PC-9 (cell line): ENCODE data around the gene KCNS1. TPM values are rescaled to one million over a fixed set of nuclear protein-coding genes. Genes with fewer than 3 reads are reported as not detected.

ENCODE experiments used
- BruUV-seq: library from RNA; stranded (reverse); fragments of 400-500 nt; replicated peaks from 2 replicates; lab custom pipeline; 2021; lab: Mats Ljungman, UMichigan
- CTCF ChIA-PET: fragments of 300-600 bp; sonication (Branson Sonifier 250); formaldehyde crosslinking; loops from one replicate; lab custom pipeline; 2022; ENCODE audit warnings: antibody characterized with exemption; lab: Charles Lee
- POLR2A ChIA-PET: fragments of 300-600 bp; sonication (Branson Sonifier 250); formaldehyde crosslinking; loops from one replicate; lab custom pipeline; 2022; ENCODE audit warnings: antibody characterized with exemption; ENCODE audit not compliant: unreplicated experiment; lab: Charles Lee
- DNase-seq, 2 experiments: peaks; one replicate each; pipeline versions ENCODE4 v3.0.0 to v3.0.0-alpha.2; 2015 to 2022; ENCODE audit warnings: mixed read lengths in 1 of 2
- H2AFZ ChIP-seq: fragments of 200-600 bp; sonication (generic); 2 replicates; pipeline ENCODE4 v1.8.1; 2017; ENCODE audit warnings: antibody characterized with exemption
- H3F3A ChIP-seq: fragments of 200-600 bp; sonication (generic); 2 replicates; pipeline ENCODE4 v1.8.1; 2017; ENCODE audit warnings: antibody characterized with exemption, mild to moderate bottlenecking, low read depth; ENCODE audit not compliant: insufficient read depth
- H3K27ac ChIP-seq: fragments of 200-600 bp; sonication (generic); 2 replicates; pipeline ENCODE4 v1.6.1; 2016; ENCODE audit warnings: mixed run types
- H3K27me3 ChIP-seq: fragments of 200-600 bp; sonication (generic); 2 replicates; pipeline ENCODE4 v1.6.1; 2016; ENCODE audit warnings: low read depth, mixed run types; ENCODE audit not compliant: insufficient read depth
- H3K36me3 ChIP-seq: fragments of 200-600 bp; sonication (generic); 2 replicates; pipeline ENCODE4 v1.6.1; 2016; ENCODE audit warnings: low read depth, mixed run types
- H3K4me1 ChIP-seq: fragments of 200-600 bp; sonication (generic); replicated peaks from 2 replicates; pipeline ENCODE4 v1.6.1; 2016; ENCODE audit warnings: mixed run types; ENCODE audit not compliant: insufficient read depth
- H3K4me2 ChIP-seq: fragments of 200-600 bp; sonication (generic); 2 replicates; pipeline ENCODE4 v1.6.1; 2017; ENCODE audit warnings: mixed run types
- H3K4me3 ChIP-seq: fragments of 200-600 bp; sonication (generic); 2 replicates; pipeline ENCODE4 v1.6.1; 2016; ENCODE audit warnings: mixed run types
- H3K79me2 ChIP-seq: fragments of 200-600 bp; sonication (generic); 2 replicates; pipeline ENCODE4 v1.6.1; 2017; ENCODE audit warnings: low read depth, mixed run types
- H3K9me2 ChIP-seq: fragments of 200-600 bp; sonication (generic); 2 replicates; pipeline ENCODE4 v1.8.1; 2017; ENCODE audit warnings: mild to moderate bottlenecking; ENCODE audit not compliant: insufficient read depth
- H3K9me3 ChIP-seq: fragments of 200-600 bp; sonication (generic); 2 replicates; pipeline ENCODE4 v1.8.1; 2016; ENCODE audit warnings: low read depth; ENCODE audit not compliant: insufficient read depth
- H4K20me1 ChIP-seq: fragments of 200-600 bp; sonication (generic); 2 replicates; pipeline ENCODE4 v1.8.1; 2017; ENCODE audit not compliant: insufficient read depth
- CTCF ChIP-seq: fragments of 200-600 bp; sonication (generic); conservative IDR thresholded peaks from 2 replicates; pipeline ENCODE4 v1.6.1; 2017; ENCODE audit warnings: mixed run types, antibody characterized with exemption, mild to moderate bottlenecking, moderate library complexity
- EZH2 ChIP-seq: fragments of 200-600 bp; sonication (generic); IDR thresholded peaks from 2 replicates; pipeline ENCODE4 v1.8.0; 2017; ENCODE audit warnings: antibody characterized with exemption, low read depth
- intact Hi-C: fragments of 100-400 bp; cut with micrococcal nuclease; formaldehyde crosslinking; loops from one replicate; pipeline ENCODE4 v1.10.0; 2022; ENCODE audit not compliant: unreplicated experiment
- total RNA-seq: library from RNA; stranded (reverse); gene quantifications from 2 replicates; pipeline ENCODE4 v1.2.3, GENCODE V29; 2021

The KCNS1 gene
- total RNA-seq, 1 experiment from 2014 or later = 0.15 TPM

GRCh38 chr20:45042978-45043377 is 57.9 kb downstream of the KCNS1 start:
- Histone ChIP-seq H3K27me3 (no peaks in the 10 kb centered on the region), H4K20me1 (no peaks in the 10 kb centered on the region), H3F3A (peaks cover 31% of the 10 kb centered on the region), H3K4me2 (no peak overlapping the region), H3K79me2 (peaks cover 11% of the 10 kb centered on the region), H3K27ac (no peak overlapping the region), H2AFZ (no peak overlapping the region), H3K9me2 (no peaks in the 10 kb centered on the region), H3K36me3 (no peaks in the 10 kb centered on the region), H3K4me1 (peaks cover 26% of the 10 kb centered on the region), H3K9me3 (no peaks in the 10 kb centered on the region), H3K4me3 (no peak overlapping the region)
- intact Hi-C loops = loop anchor here (5.0 kb wide), 2 partner anchors 269 to 734 kb away; no protein-coding TSS in a partner anchor
- POLR2A ChIA-PET = no interaction called here
- no TSS peak for BruUV-seq
- no peak for DNase-seq
- TF ChIP-seq EZH2 (no peak), CTCF (no peak)
- CTCF ChIA-PET = interaction anchor here (0.6 to 4.1 kb wide), 7 partner anchors 31 to 364 kb away, joined by 3 to 31 read pairs (median 9); partner anchors contain the start of gene SLPI

Other genes with a start within 250 kb of the KCNS1 start
- 194 and 249 TPM in 2 replicates for gene YWHAB, start 215.4 kb downstream of the KCNS1 start, total RNA-seq
- gene PABPC1L, start 191.1 kb downstream of the KCNS1 start, total RNA-seq = 132 and 156 TPM in 2 replicates
- 65.9 and 71.1 TPM in 2 replicates for gene TOMM34, start 140.7 kb downstream of the KCNS1 start, total RNA-seq
- 43.7 and 60.9 TPM in 2 replicates for gene STK4, start 134.6 kb downstream of the KCNS1 start, total RNA-seq
- not detected in 2 replicates for gene WFDC5, start 14.0 kb upstream of the KCNS1 start, total RNA-seq
- not detected in 2 replicates for gene WFDC12, start 23.3 kb upstream of the KCNS1 start, total RNA-seq
- 4.6 and 6.6 TPM in 2 replicates for gene PI3, start 73.8 kb upstream of the KCNS1 start, total RNA-seq
- not detected in 2 replicates for gene SEMG1, start 105.9 kb upstream of the KCNS1 start, total RNA-seq
- gene SEMG2, start 120.2 kb upstream of the KCNS1 start, total RNA-seq = not detected in 2 replicates
- 55.1 and 111 TPM in 2 replicates for gene SLPI, start 153.4 kb upstream of the KCNS1 start, total RNA-seq
- gene RBPJL, start 205.7 kb upstream of the KCNS1 start, total RNA-seq = not detected in 2 replicates
- gene MATN4, start 207.2 kb upstream of the KCNS1 start, total RNA-seq = 0.33 and 0.60 TPM in 2 replicates
- 114 and 117 TPM in 2 replicates for gene SDC4, start 247.3 kb upstream of the KCNS1 start, total RNA-seq